K562 (cell line): Measurements from ENCODE around the gene EMP2. TPM values are rescaled to one million over a fixed set of nuclear protein-coding genes. Genes with fewer than 3 reads are reported as not detected.
A peak's percentile ranks its signal among the peaks of the same experiment; 100 is the strongest.

Experiments used
- ATAC-seq: fragments of 200-7000 bp; cut with Tn5 transposase; 3 replicates; pipeline ENCODE4 v1.9.1; 2020; ENCODE audit warnings: moderate library complexity
- BruUV-seq: library from RNA; stranded (reverse); fragments of 400-500 nt; replicated peaks from 2 replicates; lab custom pipeline; 2021; lab: Mats Ljungman, UMichigan
- CTCF ChIA-PET: fragments of 300-600 bp; formaldehyde crosslinking; extraction: SDS; loops from one replicate; lab custom pipeline; 2021; ENCODE audit warnings: low intra/inter-chr PET ratio; lab: Yijun Ruan, JAX
- POLR2A ChIA-PET: fragments of 300-600, 350-650 bp; sonication (Branson Sonifier 250); formaldehyde crosslinking; extraction: SDS; loops from one replicate; lab custom pipeline; 2021; ENCODE audit warnings: antibody characterized with exemption, inconsistent platforms; lab: Yijun Ruan, JAX
- DNase-seq, 4 experiments: peaks; one replicate each; pipeline versions ENCODE4 v3.0.0 to v3.0.0-alpha.2; 2011 to 2018; ENCODE audit warnings: low spot score in 3 of 4, mixed read lengths in 3 of 4; ENCODE audit errors: extremely low read depth in 1 of 4
- FAIRE-seq: peaks from 2 replicates; lab custom pipeline; 2011; peaks lifted over from hg19 to GRCh38; lab: Jason Lieb, UNC
- H2AFZ ChIP-seq: 2 replicates; pipeline ENCODE4 v1.6.0; 2011; ENCODE audit warnings: low read depth, low read length, control low read depth, inconsistent platforms
- H3K27ac ChIP-seq: fragments of 200-600 bp; 3 replicates; pipeline ENCODE4 v1.8.0; 2011; ENCODE audit warnings: low read depth, mild to moderate bottlenecking, control low read depth, inconsistent platforms, low read length, moderate library complexity, mixed read lengths; ENCODE audit errors: extremely low read depth
- H3K27me3 ChIP-seq, 2 experiments: fragments of 300-600 bp in 1 of 2; 2 replicates in 1 of 2; 3 replicates in 1 of 2; pipeline versions ENCODE4 v1.6.0 to v1.8.0; 2011; ENCODE audit warnings: inconsistent platforms in 2 of 2, low read length in 2 of 2, mild to moderate bottlenecking in 1 of 2, mixed read lengths in 1 of 2, moderate library complexity in 1 of 2; ENCODE audit not compliant: control insufficient read depth in 2 of 2, insufficient read depth in 2 of 2
- H3K36me3 ChIP-seq: fragments of 300-600 bp; 3 replicates; pipeline ENCODE4 v1.8.0; 2011; ENCODE audit warnings: mild to moderate bottlenecking, low read length, inconsistent platforms; ENCODE audit not compliant: control insufficient read depth, insufficient read depth
- H3K4me1 ChIP-seq, 2 experiments: fragments of 200-600 bp in 1 of 2; replicated peaks in 1 of 2; 2 replicates in 1 of 2; 3 replicates in 1 of 2; pipeline versions ENCODE4 v1.5.1 to v1.8.0; 2011; ENCODE audit warnings: inconsistent platforms in 2 of 2, low read length in 2 of 2, mild to moderate bottlenecking in 1 of 2, mixed read lengths in 1 of 2, moderate library complexity in 1 of 2; ENCODE audit not compliant: control insufficient read depth in 2 of 2, insufficient read depth in 2 of 2
- H3K4me2 ChIP-seq: 2 replicates; pipeline ENCODE4 v1.6.1; 2011; ENCODE audit warnings: low read length, control low read depth, inconsistent platforms, mixed read lengths; ENCODE audit not compliant: insufficient read depth
- H3K4me3 ChIP-seq: fragments of 200-600 bp; sonication (generic), shearing (Covaris generic); 2 replicates; pipeline ENCODE4 v1.5.1; 2016; ENCODE audit warnings: control low read depth, inconsistent platforms
- H3K79me2 ChIP-seq: fragments of 200-600 bp; 3 replicates; pipeline ENCODE4 v1.8.0; 2011; ENCODE audit warnings: low read length, inconsistent platforms; ENCODE audit not compliant: control insufficient read depth, insufficient read depth
- H3K9ac ChIP-seq, 2 experiments: 2 replicates each; pipeline versions ENCODE4 v1.6.0 to v1.6.1; 2011; ENCODE audit warnings: low read depth in 2 of 2, low read length in 2 of 2, control low read depth in 1 of 2, inconsistent platforms in 1 of 2, mild to moderate bottlenecking in 1 of 2, mixed read lengths in 1 of 2; ENCODE audit not compliant: insufficient read depth in 1 of 2
- H3K9me1 ChIP-seq: one replicate; pipeline ENCODE4 v1.6.0; 2011; ENCODE audit warnings: inconsistent platforms, mild to moderate bottlenecking, low read length, moderate library complexity; ENCODE audit not compliant: control insufficient read depth, insufficient read depth
- H3K9me3 ChIP-seq: replicated peaks from 2 replicates; pipeline ENCODE4 v1.5.1; 2011; ENCODE audit warnings: low read depth, low read length, inconsistent platforms; ENCODE audit not compliant: control insufficient read depth, insufficient read depth
- H4K20me1 ChIP-seq: replicated peaks from 2 replicates; pipeline ENCODE4 v1.6.1; 2011; ENCODE audit warnings: low read length, inconsistent platforms, mixed read lengths; ENCODE audit not compliant: control insufficient read depth, insufficient read depth
- BHLHE40 ChIP-seq: IDR thresholded peaks from 2 replicates; pipeline ENCODE4 v1.6.1; 2011; ENCODE audit warnings: low read length, improper control_type of control experiment
- ETV1 ChIP-seq: fragments of 450-650 bp; conservative IDR thresholded peaks from 2 replicates; pipeline ENCODE4 v1.6.1; 2016; ENCODE audit warnings: missing genetic modification characterization, control low read depth, low read depth, missing compliant biosample characterization
- HDAC3 ChIP-seq: fragments of 450-650 bp; IDR thresholded peaks from 2 replicates; pipeline ENCODE4 v1.6.1; 2018; ENCODE audit warnings: borderline replicate concordance, mild to moderate bottlenecking, moderate library complexity; ENCODE audit not compliant: partially characterized antibody
- MEF2A ChIP-seq: IDR thresholded peaks from 2 replicates; pipeline ENCODE4 v1.6.1; 2011; ENCODE audit warnings: low read depth, mild to moderate bottlenecking, low read length, moderate library complexity; ENCODE audit not compliant: control insufficient read depth
- RBM25 ChIP-seq: fragments of 200-400 bp; formaldehyde crosslinking; IDR thresholded peaks from 2 replicates; pipeline ENCODE4 v1.6.1; 2018; ENCODE audit warnings: low read length, low read depth, moderate library complexity; ENCODE audit not compliant: severe bottlenecking
- RUNX1 ChIP-seq: sonication (generic); IDR thresholded peaks from 2 replicates; pipeline ENCODE4 v1.6.1; 2016; ENCODE audit warnings: antibody characterized with exemption, low read depth
- ZFP1 ChIP-seq: fragments of 450-650 bp; formaldehyde crosslinking; IDR thresholded peaks from 2 replicates; pipeline ENCODE4 v1.4.0; 2020; ENCODE audit warnings: mild to moderate bottlenecking, mixed read lengths
- WGBS: fragments of 100-300 bp; shearing (Covaris generic); methylation state at CpG from one replicate; pipeline ENCODE4 v1.1.6; 2016; ENCODE audit warnings: low coverage, mixed read lengths; ENCODE audit not compliant: insufficient coverage; ENCODE audit errors: missing lambda C conversion rate; 5-methylcytosine and 5-hydroxymethylcytosine counted together
- in situ Hi-C: fragments of 300-500 bp; cut with MboI; formaldehyde crosslinking; loops from 4 replicates; pipeline ENCODE4 v1.15.0; 2018; ENCODE audit warnings: inconsistent platforms, mixed read lengths
- intact Hi-C: fragments of 100-400 bp; cut with micrococcal nuclease; formaldehyde crosslinking; loops from 2 replicates; pipeline ENCODE4 v1.14.2; 2022
- polyA plus RNA-seq, 8 experiments: library from polyadenylated mRNA; depleted of rRNA in 4 of 8; stranded (reverse) in 5 of 8; unstranded in 3 of 8; fragments of >200 nt; fragmentation: Nextera tagmentation in 2 of 8; fragmentation: Illumina TruSeq in 1 of 8; extraction: Ambion mirVana in 2 of 8; extraction: Trizol in 1 of 8; gene quantifications; 2 replicates each; pipeline versions ENCODE4 v1.2.1 to v1.2.3, GENCODE V29; 2011 to 2014; ENCODE audit warnings: inconsistent platforms in 1 of 8, missing spikeins in 1 of 8
- total RNA-seq, 7 experiments: library from RNA; depleted of rRNA in 6 of 7; stranded (reverse); fragments of >200 nt in 6 of 7; fragmentation: Illumina TruSeq in 2 of 7; extraction: Trizol in 2 of 7; gene quantifications; 2 replicates each; pipeline versions ENCODE4 v1.2.1 to v1.2.3, GENCODE V29; 2011 to 2021; ENCODE audit warnings: low replicate concordance in 1 of 7
- TF ChIP-seq, protein P1 (sequence below): fragments of 450-650 bp; IDR thresholded peaks from 2 replicates; pipeline ENCODE4 v1.6.1; 2016; ENCODE audit warnings: missing biosample characterization, missing genetic modification characterization
- TF ChIP-seq, protein P2 (sequence below): sonication (generic); formaldehyde crosslinking; IDR thresholded peaks from 2 replicates; pipeline ENCODE4 v1.9.0; 2022; ENCODE audit warnings: mild to moderate bottlenecking, missing genetic modification reagents
- TF ChIP-seq, protein P3 (sequence below), 2 experiments: fragments of 450-650 bp; IDR thresholded peaks; 2 replicates each; pipeline ENCODE4 v1.6.1; 2016

Gene EMP2
- total and polyA plus RNA-seq, 9 of the 15 experiments (the other 6 are each of a cell fraction or from before 2014, with no cell fraction given) = 0.73 to 6.2 (median 3.1) TPM

DNA sequence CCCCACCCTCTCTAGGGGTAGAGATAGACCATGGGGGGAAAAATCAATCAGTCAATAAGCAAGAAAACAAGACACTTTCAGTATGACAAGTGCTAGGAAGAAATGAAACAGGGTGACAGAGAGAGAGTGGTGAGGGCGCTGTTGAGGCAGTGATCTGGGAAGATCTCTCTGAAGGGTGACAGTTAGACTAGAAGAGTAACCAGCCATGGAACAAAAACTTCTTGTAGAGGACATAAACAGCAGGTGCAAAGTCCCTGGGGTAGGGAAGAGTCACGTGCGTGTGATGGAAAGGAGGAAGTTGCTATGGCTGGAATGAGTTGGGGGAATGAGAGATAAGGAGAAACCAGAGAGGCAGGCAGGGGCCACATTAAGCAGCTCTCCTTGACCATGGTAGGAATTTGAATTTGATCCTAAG is 16.8 kb upstream of the EMP2 start:
- Histone ChIP-seq H3K9ac (no peak overlapping the region), H3K27ac (no peak overlapping the region), H3K27me3 (peaks cover 22 to 71% of the 10 kb centered on the region in 2 experiments), H3K79me2 (no peaks in the 10 kb centered on the region)
- no peak for DNase-seq
- POLR2A ChIA-PET = no interaction called here
- TF ChIP-seq MEF2A = no peak
- TF ChIP-seq, protein P1, sequence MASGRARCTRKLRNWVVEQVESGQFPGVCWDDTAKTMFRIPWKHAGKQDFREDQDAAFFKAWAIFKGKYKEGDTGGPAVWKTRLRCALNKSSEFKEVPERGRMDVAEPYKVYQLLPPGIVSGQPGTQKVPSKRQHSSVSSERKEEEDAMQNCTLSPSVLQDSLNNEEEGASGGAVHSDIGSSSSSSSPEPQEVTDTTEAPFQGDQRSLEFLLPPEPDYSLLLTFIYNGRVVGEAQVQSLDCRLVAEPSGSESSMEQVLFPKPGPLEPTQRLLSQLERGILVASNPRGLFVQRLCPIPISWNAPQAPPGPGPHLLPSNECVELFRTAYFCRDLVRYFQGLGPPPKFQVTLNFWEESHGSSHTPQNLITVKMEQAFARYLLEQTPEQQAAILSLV = no peak
- TF ChIP-seq, protein P2, sequence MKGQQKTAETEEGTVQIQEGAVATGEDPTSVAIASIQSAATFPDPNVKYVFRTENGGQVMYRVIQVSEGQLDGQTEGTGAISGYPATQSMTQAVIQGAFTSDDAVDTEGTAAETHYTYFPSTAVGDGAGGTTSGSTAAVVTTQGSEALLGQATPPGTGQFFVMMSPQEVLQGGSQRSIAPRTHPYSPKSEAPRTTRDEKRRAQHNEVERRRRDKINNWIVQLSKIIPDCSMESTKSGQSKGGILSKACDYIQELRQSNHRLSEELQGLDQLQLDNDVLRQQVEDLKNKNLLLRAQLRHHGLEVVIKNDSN (CRISPR knock-in tag) = peak; percentile 25; the same call in 1 of the 2 replicates
- no peak for TF ChIP-seq ETV1 (tag)
- peak; percentile 51 for TF ChIP-seq RBM25
- no peak for TF ChIP-seq ZFP1 (CRISPR knock-in tag)
- TF ChIP-seq, protein P3, sequence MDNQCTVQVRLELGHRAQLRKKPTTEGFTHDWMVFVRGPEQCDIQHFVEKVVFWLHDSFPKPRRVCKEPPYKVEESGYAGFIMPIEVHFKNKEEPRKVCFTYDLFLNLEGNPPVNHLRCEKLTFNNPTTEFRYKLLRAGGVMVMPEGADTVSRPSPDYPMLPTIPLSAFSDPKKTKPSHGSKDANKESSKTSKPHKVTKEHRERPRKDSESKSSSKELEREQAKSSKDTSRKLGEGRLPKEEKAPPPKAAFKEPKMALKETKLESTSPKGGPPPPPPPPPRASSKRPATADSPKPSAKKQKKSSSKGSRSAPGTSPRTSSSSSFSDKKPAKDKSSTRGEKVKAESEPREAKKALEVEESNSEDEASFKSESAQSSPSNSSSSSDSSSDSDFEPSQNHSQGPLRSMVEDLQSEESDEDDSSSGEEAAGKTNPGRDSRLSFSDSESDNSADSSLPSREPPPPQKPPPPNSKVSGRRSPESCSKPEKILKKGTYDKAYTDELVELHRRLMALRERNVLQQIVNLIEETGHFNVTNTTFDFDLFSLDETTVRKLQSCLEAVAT (IDR thresholded peaks at IDR 0.05) = no peak
- TF ChIP-seq BHLHE40 = 0 out of 2 replicates have a peak, but pooled peaks have one; percentile 24
- TF ChIP-seq RUNX1 = no peak
- TF ChIP-seq HDAC3 = no peak
- TF ChIP-seq, all 486 proteins: peak for 3
- Histone ChIP-seq H3K36me3 (no peaks in the 10 kb centered on the region), H3K4me3 (no peak overlapping the region), H4K20me1 (0 out of 2 replicates have a peak, but pooled peaks cover 9% of the 10 kb centered on the region), H3K9me3 (no peaks in the 10 kb centered on the region), H3K4me1 (no peaks in the 10 kb centered on the region), H2AFZ (no peak overlapping the region), H3K9me1 (no peaks in the 10 kb centered on the region), H3K4me2 (no peak overlapping the region)
- BruUV-seq = no TSS peak
- intact Hi-C loops (no loop called here), in situ Hi-C loops (no loop called here)
- WGBS = 3% methylated on average over 3 of the region's 3 CpGs
- CTCF ChIA-PET = no interaction called here
- no peak for ATAC-seq
- no peak for FAIRE-seq
